CD14-positive monocyte (primary cell): Measurements from ENCODE around the gene TMEM109. TPM values are rescaled to one million over a fixed set of nuclear protein-coding genes. Genes with fewer than 3 reads are reported as not detected.

Experiments
- DNase-seq, 3 donors: peaks; one replicate each; pipeline ENCODE4 v3.0.0-alpha.2; 2011 to 2022
- H2AFZ ChIP-seq: 2 replicates; pipeline ENCODE4 v1.6.0; 2012; ENCODE audit warnings: mild to moderate bottlenecking, low read depth, low read length, inconsistent platforms; ENCODE audit not compliant: insufficient read depth, poor library complexity, severe bottlenecking
- H3K27ac ChIP-seq, 2 donors: 1 replicate in 1 of 2; 2 replicates in 1 of 2; pipeline ENCODE4 v1.5.1; 2012 to 2013; ENCODE audit warnings: low read length in 2 of 2, control low read depth in 1 of 2, inconsistent platforms in 1 of 2, low read depth in 1 of 2, mild to moderate bottlenecking in 1 of 2
- H3K27me3 ChIP-seq, 2 donors: one replicate each; pipeline versions ENCODE4 v1.6.0 to v1.6.1; 2011 to 2013; ENCODE audit warnings: low read length in 2 of 2; ENCODE audit not compliant: control insufficient read depth in 2 of 2, insufficient read depth in 2 of 2
- H3K36me3 ChIP-seq, 2 donors: replicated peaks in 1 of 2; 1 replicate in 1 of 2; 2 replicates in 1 of 2; pipeline versions ENCODE4 v1.5.1 to v1.6.1; 2012 to 2013; ENCODE audit warnings: low read length in 2 of 2, control low read depth in 1 of 2, inconsistent platforms in 1 of 2, mild to moderate bottlenecking in 1 of 2; ENCODE audit not compliant: insufficient read depth in 2 of 2, control insufficient read depth in 1 of 2
- H3K4me1 ChIP-seq, 2 donors: 1 replicate in 1 of 2; 2 replicates in 1 of 2; pipeline versions ENCODE4 v1.5.1 to v1.6.1; 2012 to 2013; ENCODE audit warnings: low read length in 2 of 2, control low read depth in 1 of 2, inconsistent platforms in 1 of 2, mild to moderate bottlenecking in 1 of 2, moderate library complexity in 1 of 2; ENCODE audit not compliant: insufficient read depth in 2 of 2, control insufficient read depth in 1 of 2
- H3K4me2 ChIP-seq: replicated peaks from 2 replicates; pipeline ENCODE3; 2012; ENCODE audit warnings: low read length, moderate library complexity, mild to moderate bottlenecking; ENCODE audit not compliant: poor library complexity, severe bottlenecking; ENCODE audit errors: extremely low read depth
- H3K4me3 ChIP-seq, 3 experiments: fragments of 200-600 bp in 1 of 3; sonication (generic) in 1 of 3; replicated peaks in 1 of 3; 1 replicate in 2 of 3; 2 replicates in 1 of 3; pipeline ENCODE4 v1.5.1; 2011 to 2013; ENCODE audit warnings: low read length in 3 of 3, mild to moderate bottlenecking in 3 of 3, control low read depth in 2 of 3, low read depth in 2 of 3, inconsistent platforms in 1 of 3, moderate library complexity in 1 of 3
- H3K79me2 ChIP-seq: 2 replicates; pipeline ENCODE4 v1.6.0; 2012; ENCODE audit warnings: mild to moderate bottlenecking, control low read depth, inconsistent platforms, low read length, moderate library complexity; ENCODE audit not compliant: insufficient read depth
- H3K9ac ChIP-seq: 2 replicates; pipeline ENCODE4 v1.6.0; 2017; ENCODE audit warnings: low read length, mild to moderate bottlenecking; ENCODE audit not compliant: insufficient read depth, poor library complexity, severe bottlenecking
- H3K9me3 ChIP-seq, 2 donors: replicated peaks in 1 of 2; 1 replicate in 1 of 2; 2 replicates in 1 of 2; pipeline versions ENCODE4 v1.5.1 to v1.6.1; 2012 to 2013; ENCODE audit warnings: low read length in 2 of 2, control low read depth in 1 of 2; ENCODE audit not compliant: control insufficient read depth in 1 of 2, insufficient read depth in 1 of 2
- H4K20me1 ChIP-seq: 2 replicates; pipeline ENCODE4 v1.6.0; 2012; ENCODE audit warnings: mild to moderate bottlenecking, low read length, control low read depth, moderate library complexity; ENCODE audit not compliant: insufficient read depth
- H3K27ac Mint-ChIP-seq, 7 donors: one replicate each; pipeline ENCODE4 v1.8.0; 2020; ENCODE audit warnings: mild to moderate bottlenecking in 7 of 7, mixed read lengths in 7 of 7, moderate library complexity in 6 of 7, inconsistent platforms in 2 of 7
- H3K27me3 Mint-ChIP-seq, 3 donors: one replicate each; pipeline ENCODE4 v1.8.0; 2021 to 2022; ENCODE audit warnings: low read depth in 3 of 3, mild to moderate bottlenecking in 3 of 3, mixed read lengths in 3 of 3, moderate library complexity in 3 of 3, inconsistent platforms in 1 of 3
- H3K36me3 Mint-ChIP-seq, 2 donors: one replicate each; pipeline ENCODE4 v1.8.0; 2020; ENCODE audit warnings: mixed read lengths in 2 of 2, inconsistent platforms in 1 of 2, mild to moderate bottlenecking in 1 of 2
- H3K4me1 Mint-ChIP-seq: one replicate; pipeline ENCODE4 v1.8.0; 2020; ENCODE audit warnings: mild to moderate bottlenecking, mixed read lengths
- H3K4me3 Mint-ChIP-seq, 2 donors: one replicate each; pipeline ENCODE4 v1.8.0; 2020; ENCODE audit warnings: mild to moderate bottlenecking in 2 of 2, mixed read lengths in 2 of 2, moderate library complexity in 1 of 2
- H3K9me3 Mint-ChIP-seq, 7 donors: one replicate each; pipeline ENCODE4 v1.8.0; 2020 to 2022; ENCODE audit warnings: mixed read lengths in 7 of 7, mild to moderate bottlenecking in 6 of 7, moderate library complexity in 6 of 7, inconsistent platforms in 2 of 7
- CTCF ChIP-seq: fragments of 200-600 bp; IDR thresholded peaks from one replicate; pipeline ENCODE4 v1.8.0; 2022; ENCODE audit warnings: antibody characterized with exemption, mild to moderate bottlenecking
- WGBS: methylation state at CpG from one replicate; pipeline ENCODE4 v1.1.5; 2013; ENCODE audit warnings: missing lambda C conversion rate; ENCODE audit not compliant: insufficient coverage; 5-methylcytosine and 5-hydroxymethylcytosine counted together
- intact Hi-C, 2 donors: fragments of 100-400 bp; cut with micrococcal nuclease; formaldehyde crosslinking; loops; one replicate each; pipeline versions ENCODE4 v1.15.0 to v1.15.1; 2023
- polyA plus RNA-seq, 3 donors: library from polyadenylated mRNA; depleted of rRNA in 1 of 3; unstranded in 2 of 3; stranded (reverse) in 1 of 3; fragments of 300-500 nt in 2 of 3; fragments of >200 nt in 1 of 3; fragmentation: Illumina TruSeq in 2 of 3; gene quantifications; 1 replicate in 2 of 3; 2 replicates in 1 of 3; pipeline ENCODE4 v1.2.3, GENCODE V29; 2012 to 2021

TMEM109 gene
- polyA plus RNA-seq, 3 donors: 22.7 to 112 (median 110) TPM

- peak overlapping the region; percentile 73 for H3K9ac ChIP-seq
- Mint-ChIP-seq H3K4me1 (peaks cover 81% of the 10 kb centered on the region), H3K9me3 (peaks cover 0 to 5% (median 0%) of the 10 kb centered on the region in 7 donors), H3K27ac (peak overlapping the region in 4 of 7 donors; percentile 6 to 79 (median 52)), H3K36me3 (peaks cover 4 to 9% of the 10 kb centered on the region in 2 donors), H3K27me3 (peaks cover 0 to 3% (median 0%) of the 10 kb centered on the region in 3 donors), H3K4me3 (peak overlapping the region; percentile 99 to 100)
- peak overlapping the region in 1 of 2 donors; percentile 84 for H3K27ac ChIP-seq
- peaks cover 49% of the 10 kb centered on the region for H3K79me2 ChIP-seq
- peak overlapping the region; percentile 78 to 93 (median 83) for H3K4me3 ChIP-seq
- DNase-seq: peak in 1 of 3 donors; percentile 66
- no peaks in the 10 kb centered on the region for H3K9me3 ChIP-seq
- H3K4me2 ChIP-seq: peak overlapping the region; percentile 82
- TF ChIP-seq CTCF: no peak
- H4K20me1 ChIP-seq: peaks cover 25% of the 10 kb centered on the region
- H2AFZ ChIP-seq: peak overlapping the region; percentile 86
- H3K36me3 ChIP-seq: no peaks in the 10 kb centered on the region
- H3K4me1 ChIP-seq: peaks cover 81% of the 10 kb centered on the region in 2 donors
- under 1% methylated on average over 19 of the region's 31 CpGs for WGBS
- intact Hi-C loops: loop anchor here in 1 of 2 donors (5.0 kb wide), 1 partner anchor 38 kb away; the partner anchor contains the start of gene SLC15A3
- no peaks in the 10 kb centered on the region for H3K27me3 ChIP-seq
Measured at GRCh38 chr11:60914633-60915247, 782 bp downstream of the TMEM109 start.

- peak; percentile 34 for TF ChIP-seq CTCF
- peak overlapping the region; percentile 73 for H3K9ac ChIP-seq
- H3K79me2 ChIP-seq: peaks cover 55% of the 10 kb centered on the region
- Mint-ChIP-seq H3K4me1 (peaks cover 78% of the 10 kb centered on the region), H3K4me3 (peak overlapping the region; percentile 99 to 100), H3K27ac (peak overlapping the region; percentile 68 to 83 (median 76)), H3K9me3 (no peaks in the 10 kb centered on the region), H3K36me3 (peaks cover 9 to 16% of the 10 kb centered on the region in 2 donors), H3K27me3 (peaks cover 0 to 3% (median 0%) of the 10 kb centered on the region in 3 donors)
- H2AFZ ChIP-seq: peak overlapping the region; percentile 86
- intact Hi-C loops: loop anchor here in 1 of 2 donors (5.0 kb wide), 1 partner anchor 37 kb away; the partner anchor contains the start of gene SLC15A3
- H3K4me3 ChIP-seq: peak overlapping the region; percentile 78 to 93 (median 83)
- DNase-seq: peak; percentile 62 to 85 (median 81)
- peak overlapping the region; percentile 44 to 45 for H3K27ac ChIP-seq
- no peaks in the 10 kb centered on the region for H3K9me3 ChIP-seq
- H3K4me1 ChIP-seq: peaks cover 79% of the 10 kb centered on the region in 2 donors
- peak overlapping the region; percentile 82 for H3K4me2 ChIP-seq
- peaks cover 3 to 6% of the 10 kb centered on the region in 2 donors for H3K36me3 ChIP-seq
- H4K20me1 ChIP-seq: peaks cover 25% of the 10 kb centered on the region
- H3K27me3 ChIP-seq: no peaks in the 10 kb centered on the region
- WGBS: 4% methylated on average over 14 of the region's 17 CpGs
Measured at GRCh38 chr11:60915248-60915914, 1.4 kb downstream of the TMEM109 start.
